Right lobe of liver (tissue), 4 donors: ENCODE results near the gene SYTL3.

ENCODE experiments used
- CTCF ChIP-seq, 4 donors: fragments of 200-600 bp in 3 of 4; fragments of 450-650 bp in 1 of 4; IDR thresholded peaks; one replicate each; pipeline versions ENCODE4 v1.5.1 to v1.8.0; 2016 to 2022; ENCODE audit warnings: antibody characterized with exemption in 4 of 4, mild to moderate bottlenecking in 2 of 4
- POLR2A ChIP-seq: fragments of 450-650 bp; IDR thresholded peaks from one replicate; pipeline ENCODE4 v1.6.1; 2017; ENCODE audit warnings: antibody characterized with exemption, mild to moderate bottlenecking
- donor health status: DM: no; HTN: no; CAD: no.
- donor health status: DM: no; HTN: no; CAD: no.
- donor health status: DM: no; HTN: yes; CAD: no.

GRCh38 chr6:158666628-158667359 is 16.9 kb downstream of the SYTL3 start:
- no peak for TF ChIP-seq POLR2A
- no peak for TF ChIP-seq CTCF (IDR thresholded peaks at IDR 0.05)
